Left ventricle myocardium inferior (tissue), 1 donor: ENCODE data around the gene H2AZ2. TPM values are rescaled to one million over a fixed set of nuclear protein-coding genes. Genes with fewer than 3 reads are reported as not detected.
A peak's percentile ranks its signal among the peaks of the same experiment; 100 is the strongest.
"Not testable (repeated sequence)": the region's sequence is repeated elsewhere in the genome, so short reads cannot be mapped to it uniquely, and the experiment has no call there.

Experiments used
- DNase-seq: peaks from one replicate; pipeline ENCODE4 v3.0.0-alpha.2; 2020
- H3K27ac ChIP-seq: fragments of 200-600 bp; replicated peaks from 2 replicates; pipeline ENCODE4 v1.8.0; 2021
- H3K27me3 ChIP-seq: fragments of 200-600 bp; 2 replicates; pipeline ENCODE4 v1.8.0; 2021; ENCODE audit warnings: low read depth
- H3K36me3 ChIP-seq: fragments of 200-600 bp; 2 replicates; pipeline ENCODE4 v1.8.0; 2021
- H3K4me1 ChIP-seq: fragments of 200-600 bp; 2 replicates; pipeline ENCODE4 v1.8.0; 2021
- H3K4me3 ChIP-seq: fragments of 200-600 bp; 2 replicates; pipeline ENCODE4 v1.8.0; 2021; ENCODE audit warnings: mild to moderate bottlenecking, moderate library complexity
- H3K9me3 ChIP-seq: fragments of 200-600 bp; replicated peaks from 2 replicates; pipeline ENCODE4 v1.8.0; 2021
- CTCF ChIP-seq: fragments of 200-600 bp; IDR thresholded peaks from 2 replicates; pipeline ENCODE4 v1.8.0; 2021; ENCODE audit warnings: antibody characterized with exemption, mild to moderate bottlenecking, borderline replicate concordance
- intact Hi-C: fragments of 100-400 bp; cut with micrococcal nuclease; formaldehyde crosslinking; loops from one replicate; pipeline ENCODE4 v1.11.0; 2022
- total RNA-seq: library from RNA; stranded (reverse); fragmentation: NEBNext Ultra II Directional; extraction: Animal tissue kit (Norgen Biotek cat#: 25700); gene quantifications from one replicate; pipeline ENCODE4 v1.2.1, GENCODE V29; 2021
- donor health status: DM: no; HTN: yes; CAD: no; lungs with severe emphysema.

Gene H2AZ2
- total RNA-seq, 1 donor from 2014 or later: 265 TPM

- Histone ChIP-seq H3K4me1 (peaks cover 83% of the 10 kb centered on the region), H3K4me3 (peak overlapping the region; percentile 94), H3K36me3 (no peaks in the 10 kb centered on the region), H3K27me3 (no peaks in the 10 kb centered on the region), H3K9me3 (no peaks in the 10 kb centered on the region), H3K27ac (peak overlapping the region; percentile 10)
- no peak for DNase-seq
- TF ChIP-seq CTCF: no peak
- intact Hi-C loops: no loop called here
Observed at GRCh38 chr7:44880317-44881018, 32.6 kb upstream of the H2AZ2 start.

- H3K9me3 ChIP-seq: no peaks in the 10 kb centered on the region
- peaks cover 54% of the 10 kb centered on the region for H3K4me1 ChIP-seq
- H3K27ac ChIP-seq: no peak overlapping the region
- H3K36me3 ChIP-seq: no peaks in the 10 kb centered on the region
- DNase-seq: no peak
- H3K4me3 ChIP-seq: no peak overlapping the region
- TF ChIP-seq CTCF: no peak
- H3K27me3 ChIP-seq: no peaks in the 10 kb centered on the region
- intact Hi-C loops: no loop called here
Observed at GRCh38 chr7:44876393-44876792, 28.5 kb upstream of the H2AZ2 start.

- Histone ChIP-seq H3K9me3 (no peaks in the 10 kb centered on the region), H3K27me3 (no peaks in the 10 kb centered on the region), H3K36me3 (no peaks in the 10 kb centered on the region), H3K4me1 (peaks cover 43% of the 10 kb centered on the region), H3K27ac (no peak overlapping the region), H3K4me3 (no peak overlapping the region)
- DNase-seq: no peak
- TF ChIP-seq CTCF: no peak
- intact Hi-C loops: no loop called here
Observed at GRCh38 chr7:44875241-44875640, 27.4 kb upstream of the H2AZ2 start.

GRCh38 chr7:44872787-44873186 is 24.9 kb upstream of the H2AZ2 start:
- Histone ChIP-seq H3K27ac (no peak overlapping the region), H3K4me1 (peaks cover 19% of the 10 kb centered on the region), H3K9me3 (no peaks in the 10 kb centered on the region), H3K27me3 (no peaks in the 10 kb centered on the region), H3K36me3 (no peaks in the 10 kb centered on the region), H3K4me3 (no peak overlapping the region)
- no peak for DNase-seq
- TF ChIP-seq CTCF: no peak
- intact Hi-C loops: no loop called here

GRCh38 chr7:44871918-44872317 is 24.0 kb upstream of the H2AZ2 start:
- H3K4me1 ChIP-seq: peaks cover 16% of the 10 kb centered on the region
- H3K27me3 ChIP-seq, H3K36me3 ChIP-seq, intact Hi-C loops, H3K9me3 ChIP-seq, DNase-seq, H3K27ac ChIP-seq, H3K4me3 ChIP-seq: not testable (repeated sequence)

GRCh38 chr7:44870780-44871179 is 22.9 kb upstream of the H2AZ2 start:
- H3K36me3 ChIP-seq, H3K9me3 ChIP-seq, H3K27ac ChIP-seq, H3K27me3 ChIP-seq, DNase-seq, intact Hi-C loops, H3K4me3 ChIP-seq: not testable (repeated sequence)
- peaks cover 15% of the 10 kb centered on the region for H3K4me1 ChIP-seq

- H3K27ac ChIP-seq, intact Hi-C loops, H3K4me3 ChIP-seq, H3K27me3 ChIP-seq, H3K9me3 ChIP-seq, H3K36me3 ChIP-seq, DNase-seq: not testable (repeated sequence)
- peaks cover 12% of the 10 kb centered on the region for H3K4me1 ChIP-seq
Observed at GRCh38 chr7:44870336-44870735, 22.4 kb upstream of the H2AZ2 start.
